ENCODE measurements around the gene PMEPA1. TPM values are rescaled to one million over a fixed set of nuclear protein-coding genes. Genes with fewer than 3 reads are reported as not detected.

PMEPA1 gene
- total and polyA plus RNA-seq, 2 experiments from 2014 or later, result 7.3 to 15.4 TPM

DNA sequence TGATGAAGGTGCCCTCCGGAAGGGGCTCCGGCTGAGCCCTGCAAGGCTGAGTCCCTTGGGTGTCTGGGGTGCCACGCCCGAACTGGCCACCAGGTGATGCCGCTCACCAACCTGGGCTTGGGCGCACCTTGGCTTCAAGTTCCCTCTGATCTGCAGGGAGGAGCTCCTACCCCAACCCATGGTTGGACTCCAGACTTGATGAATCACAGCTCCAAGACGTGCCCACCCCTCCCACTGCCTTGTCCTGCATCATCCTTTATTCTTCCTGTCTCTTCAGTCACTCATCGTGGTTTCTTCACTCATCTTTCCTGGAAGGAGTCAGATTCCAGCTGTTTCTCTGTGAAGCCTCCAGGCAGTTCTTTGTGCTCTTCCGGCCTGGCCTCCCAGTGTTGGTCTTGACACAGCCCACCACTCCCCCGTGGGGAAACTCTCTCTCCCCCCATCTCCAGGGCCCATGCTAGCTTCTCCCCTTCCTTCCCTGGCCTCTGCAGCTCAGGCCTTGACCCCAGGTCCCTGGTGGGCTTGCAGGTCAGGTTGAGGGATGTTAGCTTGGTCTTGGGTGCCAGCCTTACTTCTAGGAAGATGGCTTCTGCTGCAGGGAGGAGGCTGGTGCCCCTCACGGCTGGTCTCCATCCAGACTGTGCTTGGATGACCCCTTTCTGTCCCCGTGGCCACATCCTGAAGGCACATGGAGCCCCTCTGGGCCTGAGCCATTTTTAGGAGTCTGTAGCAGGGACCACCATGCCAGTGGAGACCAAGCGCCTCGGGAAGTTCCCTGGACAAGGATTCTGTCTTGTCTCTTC, 87.0 kb downstream of the PMEPA1 start:
- Mint-ChIP-seq H3K9me3 (peaks cover 10% of the 10 kb centered on the region; the same call in 2 of the 3 replicates), H3K27ac (no peak overlapping the region), H3K4me3 (no peak overlapping the region), H3K27me3 (ENCODE audit: insufficient read depth, low read depth, poor library complexity) (peaks cover 4% of the 10 kb centered on the region), H3K36me3 (ENCODE audit: low read depth) (no peaks in the 10 kb centered on the region; the same call in 1 of the 3 replicates), H3K4me1 (peaks cover 9% of the 10 kb centered on the region)
- TF ChIP-seq NANOG (IDR thresholded peaks at IDR 0.05; ENCODE audit: borderline replicate concordance), result no peak
- TF ChIP-seq STAT1 (IDR thresholded peaks at IDR 0.05; ENCODE audit: unreplicated experiment), result no peak
- no peak for TF ChIP-seq REST (IDR thresholded peaks at IDR 0.05; ENCODE audit: unreplicated experiment)
- no peak for TF ChIP-seq ZNF331 (CRISPR knock-in tag; IDR thresholded peaks at IDR 0.05; ENCODE audit: low read depth)
- TF ChIP-seq, protein P1, sequence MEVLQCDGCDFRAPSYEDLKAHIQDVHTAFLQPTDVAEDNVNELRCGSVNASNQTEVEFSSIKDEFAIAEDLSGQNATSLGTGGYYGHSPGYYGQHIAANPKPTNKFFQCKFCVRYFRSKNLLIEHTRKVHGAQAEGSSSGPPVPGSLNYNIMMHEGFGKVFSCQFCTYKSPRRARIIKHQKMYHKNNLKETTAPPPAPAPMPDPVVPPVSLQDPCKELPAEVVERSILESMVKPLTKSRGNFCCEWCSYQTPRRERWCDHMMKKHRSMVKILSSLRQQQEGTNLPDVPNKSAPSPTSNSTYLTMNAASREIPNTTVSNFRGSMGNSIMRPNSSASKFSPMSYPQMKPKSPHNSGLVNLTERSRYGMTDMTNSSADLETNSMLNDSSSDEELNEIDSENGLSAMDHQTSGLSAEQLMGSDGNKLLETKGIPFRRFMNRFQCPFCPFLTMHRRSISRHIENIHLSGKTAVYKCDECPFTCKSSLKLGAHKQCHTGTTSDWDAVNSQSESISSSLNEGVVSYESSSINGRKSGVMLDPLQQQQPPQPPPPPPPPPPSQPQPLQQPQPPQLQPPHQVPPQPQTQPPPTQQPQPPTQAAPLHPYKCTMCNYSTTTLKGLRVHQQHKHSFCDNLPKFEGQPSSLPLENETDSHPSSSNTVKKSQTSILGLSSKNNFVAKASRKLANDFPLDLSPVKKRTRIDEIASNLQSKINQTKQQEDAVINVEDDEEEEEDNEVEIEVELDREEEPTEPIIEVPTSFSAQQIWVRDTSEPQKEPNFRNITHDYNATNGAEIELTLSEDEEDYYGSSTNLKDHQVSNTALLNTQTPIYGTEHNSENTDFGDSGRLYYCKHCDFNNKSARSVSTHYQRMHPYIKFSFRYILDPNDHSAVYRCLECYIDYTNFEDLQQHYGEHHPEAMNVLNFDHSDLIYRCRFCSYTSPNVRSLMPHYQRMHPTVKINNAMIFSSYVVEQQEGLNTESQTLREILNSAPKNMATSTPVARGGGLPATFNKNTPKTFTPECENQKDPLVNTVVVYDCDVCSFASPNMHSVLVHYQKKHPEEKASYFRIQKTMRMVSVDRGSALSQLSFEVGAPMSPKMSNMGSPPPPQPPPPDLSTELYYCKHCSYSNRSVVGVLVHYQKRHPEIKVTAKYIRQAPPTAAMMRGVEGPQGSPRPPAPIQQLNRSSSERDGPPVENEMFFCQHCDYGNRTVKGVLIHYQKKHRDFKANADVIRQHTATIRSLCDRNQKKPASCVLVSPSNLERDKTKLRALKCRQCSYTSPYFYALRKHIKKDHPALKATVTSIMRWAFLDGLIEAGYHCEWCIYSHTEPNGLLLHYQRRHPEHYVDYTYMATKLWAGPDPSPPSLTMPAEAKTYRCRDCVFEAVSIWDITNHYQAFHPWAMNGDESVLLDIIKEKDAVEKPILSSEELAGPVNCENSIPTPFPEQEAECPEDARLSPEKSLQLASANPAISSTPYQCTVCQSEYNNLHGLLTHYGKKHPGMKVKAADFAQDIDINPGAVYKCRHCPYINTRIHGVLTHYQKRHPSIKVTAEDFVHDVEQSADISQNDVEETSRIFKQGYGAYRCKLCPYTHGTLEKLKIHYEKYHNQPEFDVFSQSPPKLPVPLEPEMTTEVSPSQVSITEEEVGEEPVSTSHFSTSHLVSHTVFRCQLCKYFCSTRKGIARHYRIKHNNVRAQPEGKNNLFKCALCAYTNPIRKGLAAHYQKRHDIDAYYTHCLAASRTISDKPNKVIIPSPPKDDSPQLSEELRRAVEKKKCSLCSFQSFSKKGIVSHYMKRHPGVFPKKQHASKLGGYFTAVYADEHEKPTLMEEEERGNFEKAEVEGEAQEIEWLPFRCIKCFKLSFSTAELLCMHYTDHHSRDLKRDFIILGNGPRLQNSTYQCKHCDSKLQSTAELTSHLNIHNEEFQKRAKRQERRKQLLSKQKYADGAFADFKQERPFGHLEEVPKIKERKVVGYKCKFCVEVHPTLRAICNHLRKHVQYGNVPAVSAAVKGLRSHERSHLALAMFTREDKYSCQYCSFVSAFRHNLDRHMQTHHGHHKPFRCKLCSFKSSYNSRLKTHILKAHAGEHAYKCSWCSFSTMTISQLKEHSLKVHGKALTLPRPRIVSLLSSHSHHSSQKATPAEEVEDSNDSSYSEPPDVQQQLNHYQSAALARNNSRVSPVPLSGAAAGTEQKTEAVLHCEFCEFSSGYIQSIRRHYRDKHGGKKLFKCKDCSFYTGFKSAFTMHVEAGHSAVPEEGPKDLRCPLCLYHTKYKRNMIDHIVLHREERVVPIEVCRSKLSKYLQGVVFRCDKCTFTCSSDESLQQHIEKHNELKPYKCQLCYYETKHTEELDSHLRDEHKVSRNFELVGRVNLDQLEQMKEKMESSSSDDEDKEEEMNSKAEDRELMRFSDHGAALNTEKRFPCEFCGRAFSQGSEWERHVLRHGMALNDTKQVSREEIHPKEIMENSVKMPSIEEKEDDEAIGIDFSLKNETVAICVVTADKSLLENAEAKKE (CRISPR knock-in tag; IDR thresholded peaks at IDR 0.05), result peak; percentile 79
- TF ChIP-seq EZH2phosphoT487 (IDR thresholded peaks at IDR 0.05; ENCODE audit: unreplicated experiment), result no peak
- peak; percentile 75 to 93 for TF ChIP-seq CTCF (conservative IDR thresholded peaks at IDR 0.05; ENCODE audit: low read depth in 2 of 2)
- no peak for TF ChIP-seq ETS1 (IDR thresholded peaks at IDR 0.05)
- TF ChIP-seq POLR2AphosphoS5 (IDR thresholded peaks at IDR 0.05; ENCODE audit: low read depth), result no peak
- TF ChIP-seq EZH2 (IDR thresholded peaks at IDR 0.05; ENCODE audit: low read depth, unreplicated experiment), result no peak
- no peak for TF ChIP-seq ZNF114 (CRISPR knock-in tag; IDR thresholded peaks at IDR 0.05)
- TF ChIP-seq CREB1 (CRISPR knock-in tag; IDR thresholded peaks at IDR 0.05; ENCODE audit: low read depth), result no peak
- TF ChIP-seq JUNB (IDR thresholded peaks at IDR 0.05; ENCODE audit: unreplicated experiment), result no peak
- no peaks in the 10 kb centered on the region for H4K20me1 ChIP-seq (replicated peaks; ENCODE audit: insufficient read depth)
- H3K4me2 ChIP-seq, result no peak overlapping the region
- DNase-seq (ENCODE audit: low spot score) (peak; percentile 80), ATAC-seq (peak; percentile 97)
- no peak overlapping the region for H3K4me3 ChIP-seq
- H3K9me2 ChIP-seq (ENCODE audit: insufficient read depth), result peaks cover 8% of the 10 kb centered on the region; the same call in 1 of the 2 replicates
- no peak overlapping the region for H3K27ac ChIP-seq (ENCODE audit: low read depth)
- H3K36me3 ChIP-seq (ENCODE audit: insufficient read depth), result no peaks in the 10 kb centered on the region
- no peaks in the 10 kb centered on the region for H3K79me2 ChIP-seq (replicated peaks; ENCODE audit: insufficient read depth)
- H3K4me1 ChIP-seq (ENCODE audit: insufficient read depth), result peaks cover 8% of the 10 kb centered on the region
- no peaks in the 10 kb centered on the region for H3F3A ChIP-seq (replicated peaks; ENCODE audit: low read depth)
- no peaks in the 10 kb centered on the region for H3K27me3 ChIP-seq (ENCODE audit: insufficient read depth)
- no peak overlapping the region for H2AFZ ChIP-seq

Data from GM23338 (cell line).